GM11168 (cell line): ENCODE data around the gene MCUB.

Source experiments
- in situ Hi-C: fragments of 300-500 bp; cut with MboI; formaldehyde crosslinking; loops from one replicate; pipeline ENCODE4 v1.12.0; 2022; ENCODE audit warnings: low sequenced_read_pairs; ENCODE audit not compliant: unreplicated experiment

Gene MCUB

GRCh38 chr4:109718759-109719158 lies 158.7 kb downstream of the MCUB start:
- in situ Hi-C loops: loop anchor here (25.0 kb wide), 1 partner anchor 281 kb away; the partner anchor contains the start of gene SEC24B

GRCh38 chr4:109719604-109720003 lies 159.6 kb downstream of the MCUB start:
- in situ Hi-C loops: loop anchor here (25.0 kb wide), 1 partner anchor 282 kb away; the partner anchor contains the start of gene SEC24B

GRCh38 chr4:109721033-109721432 lies 161.0 kb downstream of the MCUB start:
- in situ Hi-C loops: loop anchor here (25.0 kb wide), 1 partner anchor 284 kb away; the partner anchor contains the start of gene SEC24B

- in situ Hi-C loops: loop anchor here (25.0 kb wide), 1 partner anchor 285 kb away; the partner anchor contains the start of gene SEC24B
These were observed 162.3 kb downstream of the MCUB start for GRCh38 chr4:109722357-109722756.

DNA sequence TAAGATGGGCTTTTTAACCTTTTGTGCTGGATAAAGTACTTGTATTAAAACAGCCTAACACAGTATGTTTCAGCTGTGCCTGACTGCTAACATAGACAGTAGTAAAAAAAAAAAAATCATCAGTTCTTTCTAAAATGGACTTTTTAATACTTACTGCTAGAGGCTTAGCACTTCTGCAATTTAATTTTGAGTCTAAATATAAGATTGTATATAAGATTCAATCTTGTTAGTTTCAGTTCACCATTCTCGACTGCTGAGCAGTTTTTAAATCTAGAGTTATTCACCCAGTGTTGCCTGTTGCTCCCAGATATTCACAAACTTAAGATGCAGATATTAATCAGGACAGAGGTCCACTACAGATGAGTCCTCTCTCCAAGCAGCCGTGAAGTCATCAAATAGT lies 163.1 kb downstream of the MCUB start:
- in situ Hi-C loops: loop anchor here (25.0 kb wide), 1 partner anchor 286 kb away; the partner anchor contains the start of gene SEC24B

GRCh38 chr4:109728385-109728784 lies 168.3 kb downstream of the MCUB start:
- in situ Hi-C loops: no loop called here

DNA sequence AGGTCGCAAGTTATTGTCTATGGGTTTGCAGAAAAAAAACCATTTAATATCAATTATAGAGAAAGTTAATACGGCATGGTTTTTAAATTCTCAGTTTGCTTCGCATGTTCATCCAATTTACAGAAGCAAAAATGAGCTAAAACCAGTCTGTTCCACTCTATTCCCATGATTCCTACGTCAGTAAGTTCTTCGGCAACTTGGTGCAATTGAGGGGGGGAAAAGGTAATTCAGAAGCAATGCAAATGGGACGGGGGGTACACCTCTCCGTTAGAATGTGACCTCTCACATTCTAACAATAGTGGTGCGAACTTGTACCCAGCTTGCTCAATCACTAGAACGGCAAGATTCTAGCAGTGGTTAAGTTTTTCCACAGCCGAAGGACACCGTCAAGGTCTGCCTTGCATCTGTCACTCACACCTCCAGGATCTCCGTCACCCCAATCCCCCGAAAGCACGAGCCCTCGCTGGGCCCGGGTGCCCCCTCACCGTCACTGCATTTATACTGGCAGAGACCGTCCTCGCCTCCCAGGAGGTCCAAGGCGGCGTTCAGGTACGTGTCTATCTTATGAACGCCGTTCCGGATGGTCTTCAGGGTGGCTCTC lies 169.2 kb downstream of the MCUB start:
- in situ Hi-C loops: no loop called here

DNA sequence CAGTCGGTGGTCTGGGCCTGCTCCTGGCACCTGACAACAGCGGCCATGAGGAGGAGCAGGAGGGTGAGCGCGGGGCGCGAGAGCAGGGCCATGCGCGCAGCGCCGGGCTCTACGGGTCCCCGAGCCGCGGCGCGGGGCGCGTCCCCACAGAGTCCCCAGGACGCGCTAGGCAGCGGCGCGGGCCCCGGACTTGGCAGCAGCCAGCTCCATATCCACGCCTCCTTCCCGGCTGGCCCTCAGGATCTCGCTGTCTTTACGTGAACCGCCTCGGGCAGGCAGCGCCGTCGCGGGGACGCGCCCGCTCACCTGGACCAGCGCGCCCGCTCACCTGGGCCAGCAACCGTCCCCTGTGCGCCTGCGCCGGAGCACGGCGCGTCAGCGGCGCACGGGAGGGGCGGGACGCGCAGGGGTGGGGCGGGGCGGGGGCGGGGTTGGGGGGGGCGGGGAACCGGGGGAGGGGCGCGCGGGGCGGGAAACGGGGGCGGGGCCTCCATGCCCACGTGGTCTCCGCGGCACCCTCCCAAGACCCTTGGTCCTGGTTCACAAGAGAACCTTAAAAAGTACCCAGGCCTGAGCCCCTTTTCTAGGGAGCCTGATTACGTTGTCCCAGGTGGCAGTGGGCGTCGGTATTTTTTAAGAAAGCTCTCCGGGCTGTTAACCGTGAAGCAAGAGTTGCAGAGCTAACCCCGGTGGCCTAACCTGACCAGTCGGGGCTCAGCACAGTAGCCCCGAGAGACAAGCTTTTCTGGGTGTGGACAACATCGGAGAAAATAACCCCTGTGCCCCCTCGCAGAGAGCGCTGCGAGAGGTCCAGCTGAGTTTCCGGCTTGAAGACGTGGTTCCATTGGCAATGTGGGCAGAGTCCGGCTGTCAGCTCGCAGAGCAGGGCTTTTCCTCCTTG lies 169.9 kb downstream of the MCUB start, which contains the start of gene PLA2G12A:
PLA2G12A (minus strand) TSS at position 353 of the 901 bp plus-strand sequence; CDS start at position 92, 261 bp downstream.
- in situ Hi-C loops: no loop called here

- in situ Hi-C loops: no loop called here
These were observed 170.8 kb downstream of the MCUB start for GRCh38 chr4:109730619-109731545.

DNA sequence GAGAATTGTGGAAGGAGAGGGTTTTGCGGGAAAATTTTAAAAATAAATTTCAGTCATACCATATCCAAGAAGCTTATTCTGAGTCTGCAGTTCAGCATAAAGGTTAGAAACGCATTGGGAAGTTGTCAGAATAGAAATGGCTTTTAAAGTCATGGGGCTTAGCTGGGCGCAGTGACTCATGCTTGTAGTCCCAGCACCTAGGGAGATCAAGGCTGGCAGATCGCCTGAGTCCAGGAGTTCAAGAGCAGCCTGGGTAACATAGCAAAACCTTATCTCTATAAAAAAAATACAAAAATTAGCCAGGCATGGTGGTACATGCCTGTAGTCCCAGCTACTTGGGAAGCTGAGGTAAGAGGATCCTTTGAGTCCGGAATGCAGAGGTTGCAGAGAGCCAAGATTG lies 173.7 kb downstream of the MCUB start:
- in situ Hi-C loops: no loop called here

DNA sequence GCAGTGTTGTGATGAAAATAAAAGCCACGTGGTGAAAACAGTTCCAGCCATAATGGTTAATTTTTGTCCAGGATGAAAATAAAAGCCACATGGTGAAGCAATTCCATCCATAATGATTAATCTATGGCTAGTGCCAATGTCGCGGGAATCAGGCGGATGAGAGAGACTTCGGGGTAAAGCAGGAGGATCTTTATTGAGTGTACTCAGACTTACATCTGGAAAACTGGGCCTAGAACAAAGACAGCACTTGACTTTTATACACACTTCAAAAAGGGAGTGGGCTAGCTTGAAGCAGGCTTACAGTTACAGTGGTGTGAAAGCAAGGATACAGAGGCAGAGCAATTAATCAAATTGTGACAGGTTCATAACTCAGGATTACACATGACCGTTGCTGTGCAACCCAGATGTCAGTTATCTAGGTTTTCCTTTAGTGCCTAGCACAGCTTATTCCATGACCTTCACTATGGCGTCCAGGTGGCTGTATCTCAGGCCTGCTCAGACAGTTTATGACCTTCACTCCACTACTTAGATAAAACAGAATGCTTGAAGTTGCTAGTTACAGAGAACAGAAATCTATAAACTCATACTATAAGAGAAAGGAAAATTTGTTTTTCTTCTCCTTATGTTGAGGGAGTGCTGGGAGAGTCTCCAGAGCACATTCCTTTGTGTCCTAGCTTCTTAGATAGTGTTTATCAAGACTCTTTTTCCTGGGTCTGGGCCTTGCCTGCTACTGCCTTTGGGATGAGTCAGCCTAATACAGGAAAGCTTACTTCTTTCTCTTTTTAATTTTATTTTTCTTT lies 175.7 kb downstream of the MCUB start:
- in situ Hi-C loops: no loop called here
